ENCODE data around the gene MITF.

DNA sequence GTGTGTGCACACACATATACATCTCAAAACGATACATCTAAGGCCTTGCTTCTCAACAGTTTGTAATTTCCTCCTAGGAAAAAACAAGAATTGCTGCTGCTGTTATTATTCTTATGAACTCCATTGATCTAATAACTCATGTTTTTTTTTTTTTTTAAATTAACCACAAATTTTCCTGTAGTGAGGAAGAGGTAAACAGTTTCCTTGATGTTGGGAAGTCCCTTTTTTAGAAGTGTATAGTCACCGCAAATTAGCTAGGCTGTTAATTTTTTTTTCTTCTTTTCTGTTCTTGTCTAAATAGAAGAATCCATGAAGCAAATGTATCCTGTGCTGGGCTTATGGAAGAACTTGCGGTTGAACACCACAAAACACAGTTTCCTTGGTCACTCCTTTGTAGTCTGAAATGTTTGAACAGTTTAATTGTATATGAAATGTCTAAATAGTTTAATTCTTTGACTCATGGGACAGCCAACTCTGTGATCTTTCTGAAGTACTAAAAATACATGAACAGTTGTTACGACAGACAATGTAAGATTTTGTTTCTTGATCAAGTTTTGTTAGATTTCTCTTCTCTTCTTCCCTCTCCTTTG lies 64.5 kb downstream of the MITF start:
- no peak for TF ChIP-seq CTCF (optimal IDR thresholded peaks at IDR 0.05 in 1 of 3, IDR thresholded peaks at IDR 0.05 in 1 of 3, conservative IDR thresholded peaks at IDR 0.05 in 1 of 3; ENCODE audit: extremely low read depth in 1 of 3, insufficient read depth in 2 of 3, low read length in 3 of 3)
- no peak for TF ChIP-seq EZH2 (IDR thresholded peaks at IDR 0.05; ENCODE audit: low read length)

Measured in keratinocyte (primary cell).